NB4 (cell line): ENCODE results near the gene VAV2.

ENCODE experiments used
- CTCF ChIP-seq: IDR thresholded peaks from one replicate; pipeline ENCODE4 v1.5.1; 2012; ENCODE audit warnings: low read depth, low read length
- MAX ChIP-seq: IDR thresholded peaks from 2 replicates; pipeline ENCODE4 v1.6.1; 2011; ENCODE audit warnings: low read depth, low read length
- POLR2A ChIP-seq: IDR thresholded peaks from 2 replicates; pipeline ENCODE4 v1.6.1; 2011; ENCODE audit warnings: mild to moderate bottlenecking; ENCODE audit not compliant: insufficient read length; ENCODE audit errors: extremely low read depth

DNA sequence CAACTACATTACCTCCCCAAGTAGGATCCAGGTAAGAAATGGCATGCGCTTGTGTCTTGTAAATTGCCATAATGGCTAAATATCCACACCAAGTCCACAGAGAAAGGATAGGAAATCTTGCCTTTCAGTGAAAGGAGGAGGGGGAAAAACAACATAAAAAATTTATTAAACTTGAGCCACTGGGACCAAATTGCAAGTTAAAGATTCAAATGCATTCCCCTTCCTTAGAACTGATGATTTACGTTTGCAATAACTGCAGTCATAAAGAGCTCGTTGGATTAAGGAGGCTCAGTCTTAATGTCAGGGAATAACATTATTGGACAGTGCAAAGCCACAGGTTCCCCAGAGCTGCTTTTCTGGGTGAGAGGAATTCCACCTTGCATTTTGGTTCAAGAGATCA is 161.4 kb downstream of the VAV2 start:
- TF ChIP-seq CTCF (no peak), POLR2A (no peak), MAX (no peak)
